ENCODE results near the gene RGR.

Gene RGR

DNA sequence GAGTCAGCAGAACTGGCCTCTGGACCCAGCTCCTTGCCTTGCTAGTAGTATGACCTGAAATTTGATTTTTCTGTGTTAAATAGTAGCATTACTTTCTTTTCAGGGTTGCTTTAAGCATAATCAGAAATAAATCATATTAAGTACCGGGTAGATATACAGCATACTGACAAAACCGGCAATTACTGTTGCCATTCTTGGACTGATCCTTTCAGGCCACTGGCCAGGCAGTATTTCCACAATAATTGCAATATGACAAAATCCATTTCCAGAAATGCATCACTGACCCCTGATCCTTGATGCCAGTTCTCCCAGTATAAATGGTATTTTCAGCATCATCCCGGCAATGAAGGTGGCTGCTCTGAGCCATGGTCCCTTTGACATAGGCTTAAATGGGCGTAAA lies 10.4 kb upstream of the RGR start:
- no peak overlapping the region for H3K9ac ChIP-seq (ENCODE audit: low read length in 5 of 5)
- H3K4me3 ChIP-seq (ENCODE audit: low read depth in 1 of 5, low read length in 5 of 5): no peak overlapping the region
- peaks cover 0 to 10% (median 0%) of the 10 kb centered on the region in 5 donors for H3K9me3 ChIP-seq (ENCODE audit: control insufficient read depth in 5 of 5, low read length in 5 of 5)
- peaks cover 0 to 23% (median 11%) of the 10 kb centered on the region in 5 donors for H3K4me1 ChIP-seq (ENCODE audit: control insufficient read depth in 5 of 5, insufficient read depth in 5 of 5, low read length in 5 of 5)
- H3K27ac ChIP-seq (ENCODE audit: low read depth, low read length): no peak overlapping the region
- H3K36me3 ChIP-seq (ENCODE audit: control insufficient read depth in 5 of 5, insufficient read depth in 5 of 5, low read length in 5 of 5): no peaks in the 10 kb centered on the region
- peaks cover 0 to 9% (median 4%) of the 10 kb centered on the region in 5 donors for H3K27me3 ChIP-seq (ENCODE audit: control insufficient read depth in 5 of 5, insufficient read depth in 4 of 5, low read length in 5 of 5)

DNA sequence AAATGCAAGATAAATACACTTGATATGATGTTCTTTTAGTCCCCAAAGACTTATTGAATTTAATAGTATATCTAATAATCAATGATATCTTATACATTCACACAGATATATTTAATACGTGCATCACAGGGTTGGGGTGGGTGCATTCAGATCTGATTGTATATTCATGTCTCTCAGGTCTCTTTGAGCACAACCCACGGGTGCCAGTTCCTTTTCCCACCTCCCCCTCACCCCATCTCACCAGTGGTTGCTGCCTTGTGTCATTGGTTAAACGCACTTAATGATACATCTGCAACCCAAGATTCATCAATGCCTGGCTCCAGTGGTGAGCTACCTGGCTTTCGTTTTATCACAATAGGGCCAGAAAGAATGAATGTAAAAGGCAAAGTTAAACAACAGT lies 9.8 kb upstream of the RGR start:
- no peak overlapping the region for H3K27ac ChIP-seq (ENCODE audit: low read depth, low read length)
- H3K9me3 ChIP-seq (ENCODE audit: control insufficient read depth in 5 of 5, low read length in 5 of 5): peaks cover 0 to 10% (median 0%) of the 10 kb centered on the region in 5 donors
- H3K27me3 ChIP-seq (ENCODE audit: control insufficient read depth in 5 of 5, insufficient read depth in 4 of 5, low read length in 5 of 5): peaks cover 0 to 9% (median 4%) of the 10 kb centered on the region in 5 donors
- no peak overlapping the region for H3K9ac ChIP-seq (ENCODE audit: low read length in 5 of 5)
- no peak overlapping the region for H3K4me3 ChIP-seq (ENCODE audit: low read depth in 1 of 5, low read length in 5 of 5)
- H3K36me3 ChIP-seq (ENCODE audit: control insufficient read depth in 5 of 5, insufficient read depth in 5 of 5, low read length in 5 of 5): no peaks in the 10 kb centered on the region
- H3K4me1 ChIP-seq (ENCODE audit: control insufficient read depth in 5 of 5, insufficient read depth in 5 of 5, low read length in 5 of 5): peaks cover 0 to 22% (median 11%) of the 10 kb centered on the region in 5 donors

DNA sequence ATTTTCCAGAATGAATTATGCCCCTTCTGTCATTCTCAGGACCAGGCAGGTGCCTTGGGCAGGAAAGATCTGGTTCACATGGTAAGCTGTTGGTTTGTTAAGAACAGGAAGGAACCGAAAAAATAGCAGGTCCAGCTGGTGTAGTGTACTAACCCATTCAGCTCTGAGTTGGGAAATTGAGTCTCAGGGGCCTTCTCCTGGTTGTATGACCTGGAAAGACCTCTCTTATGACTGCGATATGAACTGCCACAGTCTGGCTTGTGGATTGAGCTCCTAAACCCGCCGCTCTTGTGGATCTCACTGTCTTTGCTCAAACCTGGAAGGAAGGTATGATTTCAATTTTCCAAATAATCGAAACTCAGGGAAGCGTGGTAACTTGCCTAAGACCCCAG lies 8.1 kb upstream of the RGR start:
- Histone ChIP-seq H3K9ac (ENCODE audit: low read length in 5 of 5) (no peak overlapping the region), H3K36me3 (ENCODE audit: control insufficient read depth in 5 of 5, insufficient read depth in 5 of 5, low read length in 5 of 5) (no peaks in the 10 kb centered on the region), H3K4me3 (ENCODE audit: low read depth in 1 of 5, low read length in 5 of 5) (no peak overlapping the region), H3K27me3 (ENCODE audit: control insufficient read depth in 5 of 5, insufficient read depth in 4 of 5, low read length in 5 of 5) (peaks cover 0 to 9% (median 4%) of the 10 kb centered on the region in 5 donors), H3K9me3 (ENCODE audit: control insufficient read depth in 5 of 5, low read length in 5 of 5) (peaks cover 0 to 2% (median 0%) of the 10 kb centered on the region in 5 donors), H3K27ac (ENCODE audit: low read depth, low read length) (no peak overlapping the region), H3K4me1 (ENCODE audit: control insufficient read depth in 5 of 5, insufficient read depth in 5 of 5, low read length in 5 of 5) (peaks cover 0 to 9% (median 5%) of the 10 kb centered on the region in 5 donors)

DNA sequence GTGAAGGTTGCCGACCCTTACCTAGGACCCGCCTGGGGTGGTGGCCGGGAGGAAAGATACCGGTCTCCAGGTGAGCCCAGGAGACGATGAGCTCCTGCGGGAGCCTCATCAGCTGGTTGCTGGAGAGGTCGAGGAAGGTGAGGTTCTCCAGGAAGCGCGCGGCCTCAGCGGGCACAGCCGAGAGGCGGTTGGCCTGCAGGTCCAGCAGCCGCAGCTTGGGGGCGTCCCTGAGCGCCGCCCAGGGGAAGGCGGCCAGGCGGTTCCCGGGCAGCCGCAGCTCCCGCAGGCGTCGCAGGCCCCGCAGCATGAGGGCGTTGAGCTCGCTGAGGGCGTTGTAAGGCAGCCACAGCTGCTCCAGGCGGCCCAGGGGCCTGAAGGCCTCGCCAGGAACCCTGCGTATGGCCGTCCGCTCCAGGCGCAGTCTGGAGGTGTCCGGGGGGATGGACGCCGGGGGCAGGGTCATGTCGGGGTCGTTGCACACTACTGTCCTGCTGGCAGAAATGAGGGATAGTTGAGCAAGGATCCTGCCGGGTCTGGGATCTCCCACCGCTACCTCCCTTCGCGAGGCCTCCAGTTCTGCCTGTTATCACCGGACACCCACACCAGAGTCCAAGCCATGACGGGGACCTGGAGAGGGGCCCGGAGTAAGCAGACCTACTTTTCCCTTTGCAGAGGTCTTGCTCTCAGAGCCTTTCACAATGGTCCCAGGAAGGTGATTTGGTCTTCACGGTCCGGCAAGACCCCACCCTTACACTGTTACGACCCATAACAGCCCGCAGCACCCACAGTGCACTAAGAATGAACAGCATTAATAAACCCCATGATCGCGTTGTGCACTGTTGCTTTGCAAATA lies 7.4 kb upstream of the RGR start:
- no peak overlapping the region for H3K4me3 ChIP-seq (ENCODE audit: low read depth in 1 of 5, low read length in 5 of 5)
- H3K27me3 ChIP-seq (ENCODE audit: control insufficient read depth in 5 of 5, insufficient read depth in 4 of 5, low read length in 5 of 5): peaks cover 0 to 9% (median 4%) of the 10 kb centered on the region in 5 donors
- no peak overlapping the region for H3K9ac ChIP-seq (ENCODE audit: low read length in 5 of 5)
- H3K4me1 ChIP-seq (ENCODE audit: control insufficient read depth in 5 of 5, insufficient read depth in 5 of 5, low read length in 5 of 5): peaks cover 0 to 9% (median 5%) of the 10 kb centered on the region in 5 donors
- H3K27ac ChIP-seq (ENCODE audit: low read depth, low read length): no peak overlapping the region
- no peaks in the 10 kb centered on the region for H3K36me3 ChIP-seq (ENCODE audit: control insufficient read depth in 5 of 5, insufficient read depth in 5 of 5, low read length in 5 of 5)
- H3K9me3 ChIP-seq (ENCODE audit: control insufficient read depth in 5 of 5, low read length in 5 of 5): no peaks in the 10 kb centered on the region

DNA sequence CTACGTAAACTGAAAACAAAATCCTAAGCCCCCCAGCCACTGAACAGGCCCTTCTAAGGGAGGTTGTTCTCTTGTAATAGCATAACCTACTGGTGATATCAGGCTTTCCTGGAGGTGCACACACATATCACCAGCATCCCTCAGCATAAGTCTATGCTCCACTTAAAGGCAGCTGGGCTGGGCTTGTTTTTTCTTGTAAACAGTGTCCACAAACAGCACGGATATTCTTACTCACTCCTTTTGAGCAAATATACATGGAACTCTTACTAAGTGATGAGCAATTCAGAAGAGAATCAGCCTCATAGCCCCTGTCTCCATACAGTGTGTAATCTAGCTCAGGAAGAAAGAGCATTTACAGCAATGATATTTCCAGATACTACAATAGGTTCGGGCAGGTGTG lies 5.9 kb upstream of the RGR start:
- no peak overlapping the region for H3K9ac ChIP-seq (ENCODE audit: low read length in 5 of 5)
- no peak overlapping the region for H3K4me3 ChIP-seq (ENCODE audit: low read depth in 1 of 5, low read length in 5 of 5)
- no peak overlapping the region for H3K27ac ChIP-seq (ENCODE audit: low read depth, low read length)
- no peaks in the 10 kb centered on the region for H3K36me3 ChIP-seq (ENCODE audit: control insufficient read depth in 5 of 5, insufficient read depth in 5 of 5, low read length in 5 of 5)
- no peaks in the 10 kb centered on the region for H3K9me3 ChIP-seq (ENCODE audit: control insufficient read depth in 5 of 5, low read length in 5 of 5)
- H3K4me1 ChIP-seq (ENCODE audit: control insufficient read depth in 5 of 5, insufficient read depth in 5 of 5, low read length in 5 of 5): peaks cover 0 to 9% (median 5%) of the 10 kb centered on the region in 5 donors
- H3K27me3 ChIP-seq (ENCODE audit: control insufficient read depth in 5 of 5, insufficient read depth in 4 of 5, low read length in 5 of 5): peaks cover 0 to 8% (median 4%) of the 10 kb centered on the region in 5 donors

DNA sequence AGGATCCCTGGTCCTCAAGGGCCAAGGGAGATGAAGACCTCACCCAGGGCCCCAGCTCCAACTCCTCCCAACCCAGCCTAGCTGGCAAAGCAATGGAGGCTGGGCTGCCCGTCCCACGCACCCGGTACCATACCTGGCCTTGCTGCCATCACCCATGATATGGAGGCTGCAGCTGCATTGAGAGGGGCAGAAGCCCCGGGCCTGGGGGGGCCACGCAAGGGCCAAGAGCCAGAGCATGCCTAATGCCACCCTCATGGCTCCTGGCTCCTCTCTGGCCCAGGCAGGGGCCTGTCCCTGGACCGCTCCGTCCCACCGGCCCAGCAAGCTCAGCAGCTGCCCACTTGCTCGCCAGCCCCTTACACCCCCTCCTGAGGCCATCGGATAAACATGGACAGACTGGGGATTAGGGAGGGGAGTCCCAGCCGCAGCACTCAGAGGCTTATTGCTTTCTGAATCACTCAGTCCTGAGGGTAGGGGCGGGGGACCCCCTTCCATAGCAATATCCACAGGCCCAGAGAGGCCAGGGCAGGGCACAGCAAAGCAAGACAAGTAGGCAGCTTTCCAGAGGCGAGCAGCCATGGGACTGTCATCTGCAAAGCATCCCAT lies 3.6 kb upstream of the RGR start, which contains the start of gene LRIT1:
Gene LRIT1, minus strand, starts transcription at position 362 of the 606 bp plus-strand sequence. Its CDS starts 107 bp downstream, at position 255.
- no peak within 1 kb of the TSS for H3K9ac ChIP-seq (ENCODE audit: low read length in 5 of 5)
- H3K36me3 ChIP-seq (ENCODE audit: control insufficient read depth in 5 of 5, insufficient read depth in 5 of 5, low read length in 5 of 5): no peaks in the 10 kb centered on the region
- H3K27me3 ChIP-seq (ENCODE audit: control insufficient read depth in 5 of 5, insufficient read depth in 4 of 5, low read length in 5 of 5): peaks cover 0 to 8% (median 4%) of the 10 kb centered on the region in 5 donors
- no peak within 1 kb of the TSS for H3K4me3 ChIP-seq (ENCODE audit: low read depth in 1 of 5, low read length in 5 of 5)
- no peak within 1 kb of the TSS for H3K27ac ChIP-seq (ENCODE audit: low read depth, low read length)
- peaks cover 0 to 15% (median 6%) of the 10 kb centered on the region in 5 donors for H3K4me1 ChIP-seq (ENCODE audit: control insufficient read depth in 5 of 5, insufficient read depth in 5 of 5, low read length in 5 of 5)
- H3K9me3 ChIP-seq (ENCODE audit: control insufficient read depth in 5 of 5, low read length in 5 of 5): no peaks in the 10 kb centered on the region

DNA sequence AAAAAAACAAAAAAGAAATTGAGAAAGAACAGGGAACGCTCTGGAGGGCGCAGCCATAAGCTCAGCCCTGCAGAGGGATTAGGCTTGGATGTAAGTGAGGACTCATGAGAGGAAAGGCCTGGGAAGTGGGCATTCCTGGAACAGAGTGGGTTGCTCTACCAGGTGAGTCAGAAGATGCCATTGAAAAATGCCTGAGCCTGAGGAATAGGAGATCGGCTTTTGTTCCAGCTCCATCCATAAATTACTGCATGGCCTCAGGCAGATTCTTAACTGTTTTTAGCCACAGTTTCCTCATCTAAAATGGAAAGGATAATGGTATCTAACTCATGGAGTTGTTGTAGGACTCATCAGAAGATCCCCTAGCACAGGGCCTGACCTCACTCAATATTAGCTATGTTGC lies 1.1 kb upstream of the RGR start:
- peaks cover 0 to 8% (median 2%) of the 10 kb centered on the region in 5 donors for H3K4me1 ChIP-seq (ENCODE audit: control insufficient read depth in 5 of 5, insufficient read depth in 5 of 5, low read length in 5 of 5)
- no peak overlapping the region for H3K27ac ChIP-seq (ENCODE audit: low read depth, low read length)
- H3K27me3 ChIP-seq (ENCODE audit: control insufficient read depth in 5 of 5, insufficient read depth in 4 of 5, low read length in 5 of 5): peaks cover 0 to 6% (median 0%) of the 10 kb centered on the region in 5 donors

DNA sequence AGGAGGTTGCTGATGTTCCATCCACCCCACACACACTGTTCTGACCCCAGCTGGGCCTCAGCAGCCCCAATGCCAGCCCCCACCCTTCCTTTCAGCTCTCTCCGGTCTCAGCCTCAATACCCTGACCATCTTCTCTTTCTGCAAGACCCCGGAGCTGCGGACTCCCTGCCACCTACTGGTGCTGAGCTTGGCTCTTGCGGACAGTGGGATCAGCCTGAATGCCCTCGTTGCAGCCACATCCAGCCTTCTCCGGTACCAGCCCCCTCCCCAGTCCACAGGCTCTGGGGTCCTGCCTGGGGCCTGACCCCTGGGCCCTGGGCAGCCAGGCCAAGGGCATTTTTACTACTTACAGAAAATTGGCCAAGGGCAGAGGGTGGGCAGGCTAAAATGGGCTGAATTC lies 2.6 kb downstream of the RGR start:
- Histone ChIP-seq H3K9ac (ENCODE audit: low read length in 5 of 5) (no peak overlapping the region), H3K27me3 (ENCODE audit: control insufficient read depth in 5 of 5, insufficient read depth in 4 of 5, low read length in 5 of 5) (peaks cover 0 to 10% (median 0%) of the 10 kb centered on the region in 5 donors), H3K36me3 (ENCODE audit: control insufficient read depth in 5 of 5, insufficient read depth in 5 of 5, low read length in 5 of 5) (no peaks in the 10 kb centered on the region), H3K4me1 (ENCODE audit: control insufficient read depth in 5 of 5, insufficient read depth in 5 of 5, low read length in 5 of 5) (peaks cover 0 to 8% (median 2%) of the 10 kb centered on the region in 5 donors), H3K9me3 (ENCODE audit: control insufficient read depth in 5 of 5, low read length in 5 of 5) (peaks cover 0 to 10% (median 0%) of the 10 kb centered on the region in 5 donors), H3K27ac (ENCODE audit: low read depth, low read length) (no peak overlapping the region), H3K4me3 (ENCODE audit: low read depth in 1 of 5, low read length in 5 of 5) (no peak overlapping the region)

More for the DNA sequence above, 1.1 kb upstream of the RGR start:
- no peaks in the 10 kb centered on the region for H3K9me3 ChIP-seq (ENCODE audit: control insufficient read depth in 5 of 5, low read length in 5 of 5)
- no peak overlapping the region for H3K9ac ChIP-seq (ENCODE audit: low read length in 5 of 5)
- H3K36me3 ChIP-seq (ENCODE audit: control insufficient read depth in 5 of 5, insufficient read depth in 5 of 5, low read length in 5 of 5): no peaks in the 10 kb centered on the region
- no peak overlapping the region for H3K4me3 ChIP-seq (ENCODE audit: low read depth in 1 of 5, low read length in 5 of 5)

DNA sequence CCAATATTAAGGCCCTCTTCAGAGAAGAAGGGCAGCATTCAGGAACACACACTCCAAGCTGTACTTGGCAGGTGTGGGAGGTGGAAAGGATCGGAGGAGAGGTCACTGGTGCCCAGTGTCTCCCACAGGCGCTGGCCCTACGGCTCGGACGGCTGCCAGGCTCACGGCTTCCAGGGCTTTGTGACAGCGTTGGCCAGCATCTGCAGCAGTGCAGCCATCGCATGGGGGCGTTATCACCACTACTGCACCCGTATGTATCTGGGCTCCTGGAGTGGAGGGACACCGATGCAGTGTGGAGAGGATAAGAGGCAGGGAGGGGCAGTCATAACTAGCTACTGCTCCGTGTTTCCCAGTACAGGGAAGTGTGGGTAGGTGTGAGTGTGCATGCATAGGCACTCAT lies 3.9 kb downstream of the RGR start:
- Histone ChIP-seq H3K4me1 (ENCODE audit: control insufficient read depth in 5 of 5, insufficient read depth in 5 of 5, low read length in 5 of 5) (peaks cover 0 to 8% (median 2%) of the 10 kb centered on the region in 5 donors), H3K27ac (ENCODE audit: low read depth, low read length) (no peak overlapping the region), H3K9me3 (ENCODE audit: control insufficient read depth in 5 of 5, low read length in 5 of 5) (peaks cover 0 to 10% (median 0%) of the 10 kb centered on the region in 5 donors), H3K4me3 (ENCODE audit: low read depth in 1 of 5, low read length in 5 of 5) (no peak overlapping the region), H3K27me3 (ENCODE audit: control insufficient read depth in 5 of 5, insufficient read depth in 4 of 5, low read length in 5 of 5) (peaks cover 0 to 10% (median 0%) of the 10 kb centered on the region in 5 donors), H3K36me3 (ENCODE audit: control insufficient read depth in 5 of 5, insufficient read depth in 5 of 5, low read length in 5 of 5) (no peaks in the 10 kb centered on the region), H3K9ac (ENCODE audit: low read length in 5 of 5) (no peak overlapping the region)
